OCI-LY1 (cell line): ENCODE measurements around the gene TECR.

ENCODE experiments used
- H2AFZ ChIP-seq: fragments of 200-600 bp; sonication (generic), shearing (Covaris generic); 2 replicates; pipeline ENCODE4 v1.6.0; 2014; ENCODE audit warnings: antibody characterized with exemption, mild to moderate bottlenecking, low read length
- H3F3A ChIP-seq: fragments of 200-600 bp; sonication (generic), shearing (Covaris generic); 2 replicates; pipeline ENCODE4 v1.6.0; 2014; ENCODE audit warnings: mild to moderate bottlenecking, antibody characterized with exemption, low read length, moderate library complexity; ENCODE audit not compliant: insufficient read depth
- H3K27ac ChIP-seq: fragments of 200-600 bp; sonication (generic); 2 replicates; pipeline ENCODE4 v1.5.1; 2014; ENCODE audit warnings: low read length, mixed run types, mild to moderate bottlenecking, low read depth; ENCODE audit not compliant: poor library complexity, severe bottlenecking
- H3K27me3 ChIP-seq: fragments of 200-600 bp; sonication (generic); 2 replicates; pipeline ENCODE4 v1.6.0; 2014; ENCODE audit warnings: antibody characterized with exemption, mild to moderate bottlenecking, low read length, moderate library complexity; ENCODE audit not compliant: insufficient read depth
- H3K36me3 ChIP-seq: fragments of 200-600 bp; sonication (generic); 2 replicates; pipeline ENCODE4 v1.6.1; 2014; ENCODE audit warnings: mild to moderate bottlenecking, antibody characterized with exemption, low read length, moderate library complexity, mixed read lengths; ENCODE audit not compliant: insufficient read depth
- H3K4me1 ChIP-seq: fragments of 200-600 bp; sonication (generic); 2 replicates; pipeline ENCODE4 v1.5.1; 2014; ENCODE audit warnings: mild to moderate bottlenecking, low read length, moderate library complexity; ENCODE audit not compliant: insufficient read depth, severe bottlenecking
- H3K4me2 ChIP-seq: fragments of 200-600 bp; sonication (generic), shearing (Covaris generic); 2 replicates; pipeline ENCODE4 v1.6.1; 2014; ENCODE audit warnings: low read length
- H3K4me3 ChIP-seq: fragments of 200-600 bp; sonication (generic); 2 replicates; pipeline ENCODE4 v1.5.1; 2014; ENCODE audit warnings: low read length, low read depth, mild to moderate bottlenecking, mixed read lengths; ENCODE audit not compliant: poor library complexity, severe bottlenecking
- H3K79me2 ChIP-seq: fragments of 200-600 bp; shearing (Covaris generic); 2 replicates; pipeline ENCODE4 v1.6.1; 2016; ENCODE audit warnings: mixed run types, low read length, mixed read lengths; ENCODE audit not compliant: insufficient read depth
- H3K9ac ChIP-seq: fragments of 200-600 bp; sonication (generic), shearing (Covaris generic); 2 replicates; pipeline ENCODE4 v1.6.1; 2014; ENCODE audit warnings: mild to moderate bottlenecking, low read length, mixed read lengths
- H3K9me2 ChIP-seq: fragments of 200-600 bp; sonication (generic), shearing (Covaris generic); 2 replicates; pipeline ENCODE4 v1.6.1; 2014; ENCODE audit warnings: low read depth, mild to moderate bottlenecking, low read length, mixed read lengths
- H3K9me3 ChIP-seq: fragments of 200-600 bp; shearing (Covaris generic); 2 replicates; pipeline ENCODE4 v1.6.1; 2014; ENCODE audit warnings: low read length, mixed read lengths
- H4K20me1 ChIP-seq: fragments of 200-600 bp; sonication (generic), shearing (Covaris generic); 2 replicates; pipeline ENCODE4 v1.6.0; 2016; ENCODE audit warnings: mild to moderate bottlenecking, low read length; ENCODE audit not compliant: insufficient read depth
- CTCF ChIP-seq: fragments of 200-600 bp; sonication (generic), shearing (Covaris generic); IDR thresholded peaks from 2 replicates; pipeline ENCODE4 v1.5.1; 2017; ENCODE audit warnings: mild to moderate bottlenecking, antibody characterized with exemption, low read length, moderate library complexity, mixed read lengths
- EZH2 ChIP-seq: fragments of 200-600 bp; sonication (generic), shearing (Covaris generic); IDR thresholded peaks from 2 replicates; pipeline ENCODE4 v1.8.0; 2017; ENCODE audit warnings: borderline replicate concordance, mixed run types, mild to moderate bottlenecking, antibody characterized with exemption, low read length, moderate library complexity, mixed read lengths

The TECR gene

DNA sequence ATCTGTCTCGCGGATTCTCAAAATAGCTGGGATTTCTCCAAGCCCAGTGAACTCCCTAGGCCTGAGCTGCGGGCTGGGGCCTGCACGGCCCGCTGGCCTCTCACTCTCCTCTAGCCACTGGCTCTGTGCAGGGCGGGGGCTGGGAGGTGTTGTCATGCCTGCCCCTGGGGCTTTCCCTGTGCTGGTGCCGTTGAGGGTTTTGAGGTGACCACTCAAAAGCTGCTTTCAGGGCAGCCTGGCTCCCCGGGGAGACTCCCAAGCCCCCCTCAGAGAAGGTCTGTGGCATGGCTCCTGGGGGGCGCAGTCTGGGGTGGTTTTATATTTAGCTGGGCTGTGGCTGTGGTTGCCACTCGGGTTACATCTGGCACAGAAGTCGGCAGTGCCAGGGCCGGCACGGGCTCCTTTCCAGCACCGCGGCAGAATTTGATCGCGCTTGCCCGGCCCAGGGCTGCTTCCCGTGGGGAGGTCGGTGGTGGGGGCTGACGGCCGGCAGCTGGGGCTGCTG, 32.5 kb downstream of the TECR start:
- TF ChIP-seq EZH2 (no peak), CTCF (no peak)
- Histone ChIP-seq H3K79me2 (no peaks in the 10 kb centered on the region), H4K20me1 (no peaks in the 10 kb centered on the region), H3K4me2 (no peak overlapping the region), H3K9me2 (no peaks in the 10 kb centered on the region), H3K9me3 (no peaks in the 10 kb centered on the region), H3F3A (no peaks in the 10 kb centered on the region), H3K4me3 (no peak overlapping the region), H3K27me3 (no peaks in the 10 kb centered on the region), H3K27ac (no peak overlapping the region), H2AFZ (no peak overlapping the region), H3K9ac (no peak overlapping the region; the same call in 1 of the 2 replicates), H3K4me1 (peaks cover 31% of the 10 kb centered on the region), H3K36me3 (peaks cover 24% of the 10 kb centered on the region; the same call in 1 of the 2 replicates)

- Histone ChIP-seq H3K36me3 (peaks cover 33% of the 10 kb centered on the region; the same call in 1 of the 2 replicates), H3K9me2 (no peaks in the 10 kb centered on the region), H2AFZ (no peak overlapping the region), H3K27me3 (no peaks in the 10 kb centered on the region), H4K20me1 (no peaks in the 10 kb centered on the region), H3K79me2 (no peaks in the 10 kb centered on the region), H3K4me2 (no peak overlapping the region), H3F3A (no peaks in the 10 kb centered on the region), H3K9me3 (no peaks in the 10 kb centered on the region), H3K9ac (no peak overlapping the region), H3K4me1 (peaks cover 30% of the 10 kb centered on the region), H3K27ac (no peak overlapping the region), H3K4me3 (no peak overlapping the region)
- TF ChIP-seq CTCF, result no peak
- TF ChIP-seq EZH2, result no peak
Measured at GRCh38 chr19:14562660-14563589, 33.5 kb downstream of the TECR start.

DNA sequence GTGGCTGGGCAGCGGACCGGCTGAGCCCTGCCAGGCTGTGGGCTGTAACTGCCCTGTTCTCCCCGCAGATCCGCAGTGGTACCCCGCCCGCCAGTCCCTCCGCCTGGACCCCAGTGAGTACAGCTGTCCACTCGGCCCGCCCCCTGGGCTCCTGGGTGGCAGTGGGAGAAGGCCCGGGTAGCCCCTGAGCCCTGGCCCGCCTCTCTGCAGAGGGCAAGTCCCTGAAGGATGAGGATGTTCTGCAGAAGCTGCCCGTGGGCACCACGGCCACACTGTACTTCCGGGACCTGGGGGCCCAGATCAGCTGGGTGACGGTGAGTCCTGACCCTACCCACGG, 34.2 kb downstream of the TECR start:
- no peak overlapping the region for H3K27ac ChIP-seq
- H3K79me2 ChIP-seq, result no peaks in the 10 kb centered on the region
- no peaks in the 10 kb centered on the region for H3F3A ChIP-seq
- H4K20me1 ChIP-seq, result no peaks in the 10 kb centered on the region
- H3K4me3 ChIP-seq, result no peak overlapping the region
- no peak overlapping the region for H3K9ac ChIP-seq
- peaks cover 26% of the 10 kb centered on the region for H3K4me1 ChIP-seq
- H2AFZ ChIP-seq, result no peak overlapping the region
- no peaks in the 10 kb centered on the region for H3K27me3 ChIP-seq
- no peak for TF ChIP-seq EZH2
- no peak for TF ChIP-seq CTCF
- no peaks in the 10 kb centered on the region for H3K9me2 ChIP-seq
- no peak overlapping the region for H3K4me2 ChIP-seq
- peaks cover 33% of the 10 kb centered on the region; the same call in 1 of the 2 replicates for H3K36me3 ChIP-seq
- H3K9me3 ChIP-seq, result no peaks in the 10 kb centered on the region
